Esophagus (tissue), 2 donors: ENCODE measurements around the gene ACVR1B. TPM values are rescaled to one million over a fixed set of nuclear protein-coding genes. Genes with fewer than 3 reads are reported as not detected.

Experiments
- H3K27ac ChIP-seq, 2 donors: one replicate each; pipeline ENCODE4 v1.5.1; 2013; ENCODE audit warnings: low read depth in 2 of 2, mild to moderate bottlenecking in 2 of 2, inconsistent platforms in 1 of 2, low read length in 1 of 2, moderate library complexity in 1 of 2
- H3K27me3 ChIP-seq, 2 donors: one replicate each; pipeline ENCODE4 v1.6.1; 2013; ENCODE audit warnings: low read length in 2 of 2, control low read depth in 1 of 2, mild to moderate bottlenecking in 1 of 2; ENCODE audit not compliant: insufficient read depth in 2 of 2, control insufficient read depth in 1 of 2
- H3K36me3 ChIP-seq, 2 donors: one replicate each; pipeline ENCODE4 v1.6.1; 2013; ENCODE audit warnings: low read length in 1 of 2; ENCODE audit not compliant: control insufficient read depth in 2 of 2, insufficient read depth in 2 of 2
- H3K4me1 ChIP-seq, 2 donors: one replicate each; pipeline ENCODE4 v1.6.1; 2013; ENCODE audit warnings: low read length in 1 of 2; ENCODE audit not compliant: control insufficient read depth in 2 of 2, insufficient read depth in 2 of 2
- H3K4me3 ChIP-seq, 2 donors: one replicate each; pipeline ENCODE4 v1.5.1; 2013; ENCODE audit warnings: low read length in 2 of 2, mild to moderate bottlenecking in 2 of 2, low read depth in 1 of 2, moderate library complexity in 1 of 2
- H3K9me3 ChIP-seq, 2 donors: one replicate each; pipeline ENCODE4 v1.6.1; 2013; ENCODE audit warnings: mild to moderate bottlenecking in 2 of 2, low read depth in 1 of 2, low read length in 1 of 2, moderate library complexity in 1 of 2; ENCODE audit not compliant: control insufficient read depth in 2 of 2, insufficient read depth in 1 of 2
- WGBS, 2 donors: extraction: QIAGEN DNeasy Blood & Tissue Kit; methylation state at CpG; one replicate each; pipeline ENCODE4 v1.1.7; 2013; 5-methylcytosine and 5-hydroxymethylcytosine counted together
- polyA plus RNA-seq, 2 donors: library from polyadenylated mRNA; stranded (reverse); fragments of 200-250 nt; gene quantifications; one replicate each; pipeline ENCODE4 v1.2.3, GENCODE V29; 2013
- donor health status: healthy with polysubstance abuse.
- donor health status: Bipolar disorder and iron deficiency.

The ACVR1B gene
- polyA plus RNA-seq, 2 donors, result 11.6 to 12.4 TPM

GRCh38 chr12:51925346-51926063 lies 26.0 kb upstream of the ACVR1B start:
- Histone ChIP-seq H3K9me3 (no peaks in the 10 kb centered on the region), H3K27ac (peak overlapping the region in 1 of 2 donors; percentile 8), H3K27me3 (no peaks in the 10 kb centered on the region), H3K4me3 (no peak overlapping the region), H3K36me3 (no peaks in the 10 kb centered on the region), H3K4me1 (peaks cover 0 to 9% of the 10 kb centered on the region in 2 donors)
- 68 to 79% methylated on average over 3 of the region's 3 CpGs for WGBS, 2 donors

GRCh38 chr12:51926064-51926632 lies 25.4 kb upstream of the ACVR1B start:
- Histone ChIP-seq H3K27ac (peak overlapping the region in 1 of 2 donors; percentile 6), H3K27me3 (no peaks in the 10 kb centered on the region), H3K4me1 (peaks cover 0 to 9% of the 10 kb centered on the region in 2 donors), H3K36me3 (no peaks in the 10 kb centered on the region), H3K4me3 (no peak overlapping the region), H3K9me3 (no peaks in the 10 kb centered on the region)
- 70 to 74% methylated on average over 8 of the region's 8 CpGs for WGBS, 2 donors

DNA sequence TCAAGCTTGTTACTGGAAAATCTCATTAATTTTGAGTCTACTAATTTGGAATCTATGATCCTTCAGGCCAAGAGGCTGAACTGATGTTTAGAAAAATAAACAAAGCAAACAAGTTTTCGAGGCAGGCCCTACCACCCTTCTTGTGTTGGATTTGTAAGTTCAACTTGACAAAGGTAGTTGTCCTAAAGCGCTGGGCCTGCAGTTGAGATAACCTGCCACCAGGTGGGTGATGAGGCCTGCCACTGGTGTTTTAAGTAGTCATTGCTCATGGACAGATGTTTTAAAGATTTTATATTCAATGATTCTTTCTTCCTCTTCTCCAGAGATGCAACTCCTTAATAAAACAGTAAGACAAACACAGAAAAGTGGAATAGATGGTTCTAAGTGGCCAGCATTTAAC lies 24.8 kb upstream of the ACVR1B start:
- no peaks in the 10 kb centered on the region for H3K9me3 ChIP-seq
- no peaks in the 10 kb centered on the region for H3K36me3 ChIP-seq
- H3K4me3 ChIP-seq, result no peak overlapping the region
- 64 to 71% methylated on average over 2 of the region's 2 CpGs for WGBS, 2 donors
- H3K27ac ChIP-seq, result no peak overlapping the region
- no peaks in the 10 kb centered on the region for H3K27me3 ChIP-seq
- H3K4me1 ChIP-seq, result peaks cover 0 to 9% of the 10 kb centered on the region in 2 donors

GRCh38 chr12:51932218-51933076 lies 19.1 kb upstream of the ACVR1B start:
- WGBS, 2 donors, result 66 to 81% methylated on average over 5 of the region's 5 CpGs
- H3K9me3 ChIP-seq, result no peaks in the 10 kb centered on the region
- no peaks in the 10 kb centered on the region for H3K4me1 ChIP-seq
- no peak overlapping the region for H3K4me3 ChIP-seq
- no peaks in the 10 kb centered on the region for H3K27me3 ChIP-seq
- H3K27ac ChIP-seq, result no peak overlapping the region
- no peaks in the 10 kb centered on the region for H3K36me3 ChIP-seq

GRCh38 chr12:51934080-51934479 lies 17.4 kb upstream of the ACVR1B start:
- no peak overlapping the region for H3K27ac ChIP-seq
- no peaks in the 10 kb centered on the region for H3K27me3 ChIP-seq
- H3K36me3 ChIP-seq, result no peaks in the 10 kb centered on the region
- no peak overlapping the region for H3K4me3 ChIP-seq
- H3K9me3 ChIP-seq, result no peaks in the 10 kb centered on the region
- 95% methylated on average over 4 of the region's 4 CpGs for WGBS, 2 donors
- peaks cover 0 to 5% of the 10 kb centered on the region in 2 donors for H3K4me1 ChIP-seq

- peaks cover 2 to 18% of the 10 kb centered on the region in 2 donors for H3K4me1 ChIP-seq
- WGBS, 2 donors, result 33 to 54% methylated on average over 2 of the region's 2 CpGs
Observed at GRCh38 chr12:51937926-51938325, 13.6 kb upstream of the ACVR1B start.

GRCh38 chr12:51938726-51939125 lies 12.8 kb upstream of the ACVR1B start:
- Histone ChIP-seq H3K4me3 (no peak overlapping the region), H3K27me3 (no peaks in the 10 kb centered on the region), H3K4me1 (peaks cover 2 to 18% of the 10 kb centered on the region in 2 donors), H3K27ac (peak overlapping the region; percentile 67 to 78), H3K36me3 (no peaks in the 10 kb centered on the region), H3K9me3 (no peaks in the 10 kb centered on the region)
- WGBS, 2 donors, result 60 to 63% methylated on average over 6 of the region's 6 CpGs

More at GRCh38 chr12:51937926-51938325, 13.6 kb upstream of the ACVR1B start:
- no peaks in the 10 kb centered on the region for H3K27me3 ChIP-seq
- no peaks in the 10 kb centered on the region for H3K36me3 ChIP-seq
- H3K9me3 ChIP-seq, result no peaks in the 10 kb centered on the region
- H3K27ac ChIP-seq, result no peak overlapping the region
- no peak overlapping the region for H3K4me3 ChIP-seq

DNA sequence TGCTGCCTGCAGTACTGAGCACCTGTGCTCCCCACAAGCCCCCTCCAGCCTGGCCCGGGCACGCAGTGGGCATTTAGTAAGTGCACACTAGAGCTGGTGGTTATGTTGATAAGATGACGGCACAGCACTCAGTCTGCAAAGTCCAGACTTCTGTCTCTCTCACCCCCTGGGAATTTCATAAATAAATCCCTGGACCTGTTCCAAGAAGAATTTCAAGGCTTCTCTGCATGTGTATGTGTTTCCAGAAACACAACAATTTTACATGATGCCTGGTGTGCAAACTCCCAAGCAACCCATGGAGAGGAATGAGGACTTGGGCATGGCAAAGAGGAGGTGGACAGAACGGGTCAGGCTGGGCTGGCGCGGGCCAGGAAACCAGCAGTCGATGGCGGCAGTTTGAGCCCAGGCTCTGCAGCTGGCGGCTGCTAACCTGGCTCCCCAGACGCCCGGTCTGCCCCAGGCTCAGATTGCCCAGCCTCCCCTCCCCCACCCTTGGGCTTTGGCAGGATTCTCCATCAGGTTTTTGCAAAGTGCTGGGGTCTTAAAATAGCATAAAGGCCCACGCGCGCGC lies 10.4 kb upstream of the ACVR1B start:
- 19 to 38% methylated on average over 15 of the region's 15 CpGs for WGBS, 2 donors
- Histone ChIP-seq H3K27me3 (no peaks in the 10 kb centered on the region), H3K9me3 (no peaks in the 10 kb centered on the region), H3K4me1 (peaks cover 2 to 18% of the 10 kb centered on the region in 2 donors), H3K27ac (peak overlapping the region; percentile 71 to 93), H3K4me3 (no peak overlapping the region), H3K36me3 (no peaks in the 10 kb centered on the region)

DNA sequence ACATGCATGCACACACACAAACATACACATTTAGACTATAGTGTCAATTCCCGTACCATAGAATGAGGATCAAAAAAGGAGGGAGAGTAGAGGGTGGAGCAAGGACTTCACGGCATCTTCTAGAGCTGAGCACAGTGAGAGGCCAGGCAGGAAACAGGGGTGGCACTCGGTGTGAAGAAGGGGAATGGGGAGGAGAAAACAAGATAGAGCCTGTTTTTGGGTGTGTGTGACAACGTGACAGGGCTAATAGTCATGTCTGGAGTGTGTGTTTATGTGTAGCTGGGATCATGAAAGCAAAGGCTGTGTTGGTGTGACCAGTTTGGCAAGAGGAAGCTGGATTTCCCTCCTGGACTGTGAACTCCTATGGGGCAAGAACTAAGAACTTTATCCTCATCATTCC lies 9.9 kb upstream of the ACVR1B start:
- H3K9me3 ChIP-seq, result no peaks in the 10 kb centered on the region
- peaks cover 2 to 18% of the 10 kb centered on the region in 2 donors for H3K4me1 ChIP-seq
- H3K27ac ChIP-seq, result peak overlapping the region; percentile 71 to 95
- H3K36me3 ChIP-seq, result no peaks in the 10 kb centered on the region
- WGBS, 2 donors, result 26 to 28% methylated on average over 4 of the region's 4 CpGs
- no peaks in the 10 kb centered on the region for H3K27me3 ChIP-seq
- no peak overlapping the region for H3K4me3 ChIP-seq
